ENCODE results near the gene SPDEF.

Gene SPDEF

GRCh38 chr6:34511915-34512737, 44.0 kb downstream of the SPDEF start:
- no peak for DNase-seq (ENCODE audit: low read depth)
- TF ChIP-seq MYC (IDR thresholded peaks at IDR 0.05; ENCODE audit: low read depth, low read length), result no peak
- TF ChIP-seq MAX (IDR thresholded peaks at IDR 0.05; ENCODE audit: low read depth, low read length), result no peak
- no peak for TF ChIP-seq CTCF (IDR thresholded peaks at IDR 0.05; ENCODE audit: low read depth, low read length)
- TF ChIP-seq POLR2A (IDR thresholded peaks at IDR 0.05; ENCODE audit: extremely low read depth, insufficient read length), result no peak
- no peak overlapping the region for H3K4me3 ChIP-seq (ENCODE audit: low read depth, low read length)

- H3K4me3 ChIP-seq (ENCODE audit: low read depth, low read length), result no peak overlapping the region
- no peak for DNase-seq (ENCODE audit: low read depth)
- no peak for TF ChIP-seq CTCF (IDR thresholded peaks at IDR 0.05; ENCODE audit: low read depth, low read length)
- TF ChIP-seq MAX (IDR thresholded peaks at IDR 0.05; ENCODE audit: low read depth, low read length), result no peak
Measured at GRCh38 chr6:34511214-34511914, 44.8 kb downstream of the SPDEF start.

- DNase-seq (ENCODE audit: low read depth), result no peak
- no peak overlapping the region for H3K4me3 ChIP-seq (ENCODE audit: low read depth, low read length)
- TF ChIP-seq CTCF (IDR thresholded peaks at IDR 0.05; ENCODE audit: low read depth, low read length) (no peak), MYC (IDR thresholded peaks at IDR 0.05; ENCODE audit: low read depth, low read length) (no peak), MAX (IDR thresholded peaks at IDR 0.05; ENCODE audit: low read depth, low read length) (no peak), POLR2A (IDR thresholded peaks at IDR 0.05; ENCODE audit: extremely low read depth, insufficient read length) (no peak)
Measured at GRCh38 chr6:34510299-34510698, 45.8 kb downstream of the SPDEF start.

- TF ChIP-seq MAX (IDR thresholded peaks at IDR 0.05; ENCODE audit: low read depth, low read length) (no peak), POLR2A (IDR thresholded peaks at IDR 0.05; ENCODE audit: extremely low read depth, insufficient read length) (no peak), CTCF (IDR thresholded peaks at IDR 0.05; ENCODE audit: low read depth, low read length) (no peak), MYC (IDR thresholded peaks at IDR 0.05; ENCODE audit: low read depth, low read length) (no peak)
- H3K4me3 ChIP-seq (ENCODE audit: low read depth, low read length), result no peak overlapping the region
Measured at GRCh38 chr6:34509782-34510181, 46.3 kb downstream of the SPDEF start.

GRCh38 chr6:34508425-34508824, 47.7 kb downstream of the SPDEF start:
- TF ChIP-seq MYC (IDR thresholded peaks at IDR 0.05; ENCODE audit: low read depth, low read length) (no peak), CTCF (IDR thresholded peaks at IDR 0.05; ENCODE audit: low read depth, low read length) (no peak), POLR2A (IDR thresholded peaks at IDR 0.05; ENCODE audit: extremely low read depth, insufficient read length) (no peak), MAX (IDR thresholded peaks at IDR 0.05; ENCODE audit: low read depth, low read length) (no peak)
- no peak for DNase-seq (ENCODE audit: low read depth)
- H3K4me3 ChIP-seq (ENCODE audit: low read depth, low read length), result no peak overlapping the region

More at GRCh38 chr6:34509782-34510181, 46.3 kb downstream of the SPDEF start:
- DNase-seq (ENCODE audit: low read depth), result no peak
